Activated CD8-positive, alpha-beta T cell treated with anti-CD3 and anti-CD28 coated beads, Interleukin-2, amount 10 ng/mL, durations not matched to agents 7 days and 5 days (primary cell): ENCODE results near the gene NDRG4. TPM values are rescaled to one million over a fixed set of nuclear protein-coding genes. Genes with fewer than 3 reads are reported as not detected.
A peak's percentile ranks its signal among the peaks of the same experiment; 100 is the strongest.

Source experiments
- ATAC-seq: fragments of 150-1000 bp; cut with Tn5 transposase; one replicate; pipeline ENCODE4 v1.10.0; 2021; ENCODE audit warnings: moderate library complexity
- CTCF ChIA-PET: fragments of 350-600 bp; sonication (Branson Sonifier 250); formaldehyde crosslinking; loops from one replicate; lab custom pipeline; 2021; ENCODE audit warnings: antibody characterized with exemption; lab: Charles Lee
- POLR2A ChIA-PET: fragments of 350-600 bp; sonication (Branson Sonifier 250); formaldehyde crosslinking; loops from one replicate; lab custom pipeline; 2021; ENCODE audit warnings: antibody characterized with exemption; lab: Charles Lee
- DNase-seq: peaks from one replicate; pipeline ENCODE4 v3.0.0-alpha.2; 2020
- H3K27ac Mint-ChIP-seq: one replicate; pipeline ENCODE4 v1.8.0; 2021; ENCODE audit warnings: mild to moderate bottlenecking, mixed read lengths
- H3K27me3 Mint-ChIP-seq: one replicate; pipeline ENCODE4 v1.8.0; 2021; ENCODE audit warnings: low read depth, mixed read lengths
- H3K36me3 Mint-ChIP-seq: one replicate; pipeline ENCODE4 v1.8.0; 2021; ENCODE audit warnings: low read depth, mixed read lengths
- H3K4me1 Mint-ChIP-seq: one replicate; pipeline ENCODE4 v1.8.0; 2021; ENCODE audit warnings: low read depth, mixed read lengths
- H3K4me3 Mint-ChIP-seq: one replicate; pipeline ENCODE4 v1.8.0; 2021; ENCODE audit warnings: mild to moderate bottlenecking, mixed read lengths
- H3K9me3 Mint-ChIP-seq: one replicate; pipeline ENCODE4 v1.8.0; 2022; ENCODE audit warnings: mixed read lengths; ENCODE audit not compliant: insufficient read depth
- total RNA-seq, 2 experiments: library from RNA; stranded (reverse); gene quantifications; one replicate each; pipeline ENCODE4 v1.2.3, GENCODE V29; 2021

Gene NDRG4
- total RNA-seq, 2 experiments from 2014 or later, result not detected

- Mint-ChIP-seq H3K27ac (peak overlapping the region; percentile 87), H3K27me3 (no peaks in the 10 kb centered on the region), H3K36me3 (peaks cover 40% of the 10 kb centered on the region), H3K4me3 (peak overlapping the region; percentile 86), H3K4me1 (peaks cover 35% of the 10 kb centered on the region), H3K9me3 (no peaks in the 10 kb centered on the region)
- ATAC-seq (peak; percentile 73), DNase-seq (peak; percentile 61)
- POLR2A ChIA-PET, result interaction anchor here (0.6 kb wide), 1 partner anchor 45 kb away, joined by 5 read pairs; no protein-coding TSS in a partner anchor
- CTCF ChIA-PET, result interaction anchor here (0.9 to 2.6 kb wide), 2 partner anchors 8 to 240 kb away, joined by 3 to 27 read pairs; no protein-coding TSS in a partner anchor
Observed at GRCh38 chr16:58515871-58516767, 16.2 kb downstream of the NDRG4 start.

GRCh38 chr16:58516768-58517107 lies 16.8 kb downstream of the NDRG4 start:
- CTCF ChIA-PET, result no interaction called here
- DNase-seq (no peak), ATAC-seq (no peak)
- H3K4me3 Mint-ChIP-seq, result peak overlapping the region; percentile 86
- no peaks in the 10 kb centered on the region for H3K9me3 Mint-ChIP-seq
- H3K4me1 Mint-ChIP-seq, result peaks cover 35% of the 10 kb centered on the region
- POLR2A ChIA-PET, result no interaction called here
- no peaks in the 10 kb centered on the region for H3K27me3 Mint-ChIP-seq
- no peak overlapping the region for H3K27ac Mint-ChIP-seq
- H3K36me3 Mint-ChIP-seq, result peaks cover 45% of the 10 kb centered on the region

GRCh38 chr16:58518083-58518979 lies 18.4 kb downstream of the NDRG4 start:
- Mint-ChIP-seq H3K4me3 (no peak overlapping the region), H3K9me3 (no peaks in the 10 kb centered on the region), H3K4me1 (peaks cover 33% of the 10 kb centered on the region), H3K27ac (peak overlapping the region; percentile 47), H3K36me3 (peaks cover 57% of the 10 kb centered on the region), H3K27me3 (no peaks in the 10 kb centered on the region)
- ChIA-PET CTCF (interaction anchor here (0.8 to 2.0 kb wide), 4 partner anchors 10 to 237 kb away, joined by 3 to 11 read pairs (median 4); no protein-coding TSS in a partner anchor), POLR2A (interaction anchor here (1.5 kb wide), 1 partner anchor 111 kb away, joined by 3 read pairs; no protein-coding TSS in a partner anchor)
- peak; percentile 17 for DNase-seq
- no peak for ATAC-seq

- Mint-ChIP-seq H3K4me3 (no peak overlapping the region), H3K36me3 (peaks cover 58% of the 10 kb centered on the region), H3K4me1 (peaks cover 33% of the 10 kb centered on the region), H3K9me3 (no peaks in the 10 kb centered on the region), H3K27ac (no peak overlapping the region), H3K27me3 (no peaks in the 10 kb centered on the region)
- POLR2A ChIA-PET, result interaction anchor here (1.5 kb wide), 1 partner anchor 110 kb away, joined by 3 read pairs; no protein-coding TSS in a partner anchor
- no peak for DNase-seq
- no peak for ATAC-seq
- CTCF ChIA-PET, result interaction anchor here (0.9 to 2.0 kb wide), 4 partner anchors 9 to 237 kb away, joined by 3 to 11 read pairs (median 3); no protein-coding TSS in a partner anchor
Observed at GRCh38 chr16:58518980-58519368, 19.0 kb downstream of the NDRG4 start.

- H3K9me3 Mint-ChIP-seq, result no peaks in the 10 kb centered on the region
- H3K27me3 Mint-ChIP-seq, result no peaks in the 10 kb centered on the region
- H3K36me3 Mint-ChIP-seq, result peaks cover 64% of the 10 kb centered on the region
- H3K27ac Mint-ChIP-seq, result no peak overlapping the region
- ChIA-PET POLR2A (no interaction called here), CTCF (interaction anchor here (1.2 to 1.9 kb wide), 2 partner anchors 11 to 236 kb away, joined by 3 to 8 read pairs; no protein-coding TSS in a partner anchor)
- peaks cover 33% of the 10 kb centered on the region for H3K4me1 Mint-ChIP-seq
- H3K4me3 Mint-ChIP-seq, result no peak overlapping the region
- ATAC-seq, result no peak
- DNase-seq, result peak; percentile 5
Observed at GRCh38 chr16:58519707-58520106, 19.8 kb downstream of the NDRG4 start.

GRCh38 chr16:58530179-58530578 lies 30.2 kb downstream of the NDRG4 start:
- peaks cover 66% of the 10 kb centered on the region for H3K36me3 Mint-ChIP-seq
- no peaks in the 10 kb centered on the region for H3K9me3 Mint-ChIP-seq
- H3K27me3 Mint-ChIP-seq, result no peaks in the 10 kb centered on the region
- no peak for ATAC-seq
- no peaks in the 10 kb centered on the region for H3K4me1 Mint-ChIP-seq
- ChIA-PET POLR2A (interaction anchor here (0.6 kb wide), 1 partner anchor 53 kb away, joined by 5 read pairs; no protein-coding TSS in a partner anchor), CTCF (interaction anchor here (1.1 kb wide), 1 partner anchor 11 kb away, joined by 3 read pairs; no protein-coding TSS in a partner anchor)
- DNase-seq, result no peak
- no peak overlapping the region for H3K4me3 Mint-ChIP-seq
- no peak overlapping the region for H3K27ac Mint-ChIP-seq

GRCh38 chr16:58532414-58532813 lies 32.5 kb downstream of the NDRG4 start:
- ChIA-PET CTCF (interaction anchor here (1.0 kb wide), 1 partner anchor 9 kb away, joined by 3 read pairs; no protein-coding TSS in a partner anchor), POLR2A (no interaction called here)
- H3K27ac Mint-ChIP-seq, result no peak overlapping the region
- H3K9me3 Mint-ChIP-seq, result no peaks in the 10 kb centered on the region
- peaks cover 9% of the 10 kb centered on the region for H3K4me1 Mint-ChIP-seq
- no peaks in the 10 kb centered on the region for H3K27me3 Mint-ChIP-seq
- no peak for ATAC-seq
- peaks cover 68% of the 10 kb centered on the region for H3K36me3 Mint-ChIP-seq
- no peak for DNase-seq
- H3K4me3 Mint-ChIP-seq, result no peak overlapping the region

GRCh38 chr16:58533751-58534470 lies 34.0 kb downstream of the NDRG4 start:
- POLR2A ChIA-PET, result no interaction called here

GRCh38 chr16:58535100-58535499 lies 35.2 kb downstream of the NDRG4 start:
- Mint-ChIP-seq H3K27ac (peak overlapping the region; percentile 53), H3K36me3 (peaks cover 85% of the 10 kb centered on the region), H3K4me3 (no peak overlapping the region), H3K27me3 (no peaks in the 10 kb centered on the region), H3K9me3 (no peaks in the 10 kb centered on the region), H3K4me1 (peaks cover 18% of the 10 kb centered on the region)
- ChIA-PET POLR2A (no interaction called here), CTCF (no interaction called here)
- ATAC-seq (no peak), DNase-seq (no peak)

More at GRCh38 chr16:58533751-58534470, 34.0 kb downstream of the NDRG4 start:
- H3K36me3 Mint-ChIP-seq, result peaks cover 76% of the 10 kb centered on the region
- no peaks in the 10 kb centered on the region for H3K9me3 Mint-ChIP-seq
- ATAC-seq (no peak), DNase-seq (no peak)
- no peak overlapping the region for H3K4me3 Mint-ChIP-seq
- CTCF ChIA-PET, result no interaction called here
- no peaks in the 10 kb centered on the region for H3K27me3 Mint-ChIP-seq
- peaks cover 18% of the 10 kb centered on the region for H3K4me1 Mint-ChIP-seq
- no peak overlapping the region for H3K27ac Mint-ChIP-seq

- DNase-seq (no peak), ATAC-seq (no peak)
- no peak overlapping the region for H3K27ac Mint-ChIP-seq
- ChIA-PET POLR2A (interaction anchor here (1.1 kb wide), 1 partner anchor 15 kb away, joined by 3 read pairs; no protein-coding TSS in a partner anchor), CTCF (no interaction called here)
- peaks cover 83% of the 10 kb centered on the region for H3K36me3 Mint-ChIP-seq
- H3K9me3 Mint-ChIP-seq, result no peaks in the 10 kb centered on the region
- peaks cover 18% of the 10 kb centered on the region for H3K4me1 Mint-ChIP-seq
- H3K4me3 Mint-ChIP-seq, result no peak overlapping the region
- H3K27me3 Mint-ChIP-seq, result no peaks in the 10 kb centered on the region
Observed at GRCh38 chr16:58536278-58536677, 36.3 kb downstream of the NDRG4 start.
